ENCODE results near the gene TBPL1.
"Not testable (repeated sequence)": the region's sequence is repeated elsewhere in the genome, so short reads cannot be mapped to it uniquely, and the experiment has no call there.

The TBPL1 gene

DNA sequence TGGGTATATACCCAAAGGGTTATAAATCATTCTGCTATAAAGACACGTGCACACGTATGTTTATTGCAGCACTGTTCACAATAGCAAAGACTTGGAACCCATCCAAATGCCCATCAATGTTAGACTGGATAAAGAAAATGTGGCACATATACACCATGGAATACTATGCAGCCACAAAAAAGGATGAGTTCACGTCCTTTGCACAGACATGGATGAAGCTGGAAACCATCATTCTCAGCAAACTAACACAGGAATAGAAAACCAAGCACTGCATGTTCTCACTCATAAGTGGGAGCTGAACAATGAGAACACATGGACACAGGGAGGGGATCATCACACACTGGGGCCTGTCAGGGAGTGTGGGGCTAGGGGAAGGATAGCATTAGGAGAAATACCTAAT lies 16.7 kb upstream of the TBPL1 start:
- not testable (repeated sequence) for H3K4me3 ChIP-seq (ENCODE audit: low read length in 2 of 2); H3K36me3 ChIP-seq (ENCODE audit: control insufficient read depth in 2 of 2, insufficient read depth in 2 of 2, low read length in 2 of 2); H3K9me3 ChIP-seq (ENCODE audit: control insufficient read depth in 2 of 2, low read length in 2 of 2); H3K9ac ChIP-seq (ENCODE audit: low read length in 2 of 2); H3K4me1 ChIP-seq (ENCODE audit: control insufficient read depth, insufficient read depth, low read length); H3K27ac ChIP-seq (ENCODE audit: low read length); H3K27me3 ChIP-seq (ENCODE audit: control insufficient read depth in 1 of 2, insufficient read depth in 2 of 2, low read length in 2 of 2)

DNA sequence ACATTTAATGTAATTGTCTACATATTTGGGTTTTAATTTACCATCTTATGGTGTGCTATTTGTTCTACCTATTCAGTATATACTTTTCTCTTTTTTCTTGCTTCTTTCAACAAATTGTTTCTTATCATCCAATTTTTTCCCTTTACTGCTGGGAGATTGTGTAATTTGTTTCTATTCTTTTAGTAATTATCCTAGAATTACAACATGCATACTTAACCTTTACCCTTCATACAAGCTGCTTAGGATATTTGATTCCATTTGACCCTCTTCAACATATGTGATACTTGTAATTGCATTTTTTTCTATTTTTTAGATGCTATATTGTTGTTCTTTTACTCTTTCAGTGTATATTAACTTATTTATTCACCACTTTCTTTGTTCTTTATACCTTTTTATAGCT lies 15.1 kb upstream of the TBPL1 start:
- Histone ChIP-seq H3K27ac (ENCODE audit: low read length) (no peak overlapping the region), H3K27me3 (ENCODE audit: control insufficient read depth in 1 of 2, insufficient read depth in 2 of 2, low read length in 2 of 2) (no peaks in the 10 kb centered on the region), H3K4me1 (ENCODE audit: control insufficient read depth, insufficient read depth, low read length) (no peaks in the 10 kb centered on the region), H3K4me3 (ENCODE audit: low read length in 2 of 2) (no peak overlapping the region), H3K9ac (ENCODE audit: low read length in 2 of 2) (no peak overlapping the region), H3K36me3 (ENCODE audit: control insufficient read depth in 2 of 2, insufficient read depth in 2 of 2, low read length in 2 of 2) (no peaks in the 10 kb centered on the region), H3K9me3 (ENCODE audit: control insufficient read depth in 2 of 2, low read length in 2 of 2) (no peaks in the 10 kb centered on the region)

DNA sequence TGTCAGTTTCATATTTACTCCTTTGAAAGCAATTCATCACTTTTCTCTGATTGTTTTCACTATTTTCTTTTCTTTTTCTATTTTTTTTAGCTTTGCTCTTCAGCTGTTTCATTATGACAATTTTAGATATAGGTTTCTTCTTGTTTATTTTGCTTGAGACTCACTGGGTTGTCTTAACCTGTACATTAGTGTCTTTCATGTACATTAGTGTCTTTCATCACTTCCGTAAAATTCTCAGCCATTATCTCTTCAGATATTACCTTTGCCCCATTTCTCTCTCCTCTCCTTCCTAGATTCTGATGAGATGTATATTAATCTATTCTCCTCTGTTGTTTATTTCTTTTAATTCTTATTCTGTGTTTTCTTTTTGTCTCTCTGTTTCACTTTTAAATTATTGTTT lies 14.5 kb upstream of the TBPL1 start:
- Histone ChIP-seq H3K9ac (ENCODE audit: low read length in 2 of 2) (no peak overlapping the region), H3K27ac (ENCODE audit: low read length) (no peak overlapping the region), H3K27me3 (ENCODE audit: control insufficient read depth in 1 of 2, insufficient read depth in 2 of 2, low read length in 2 of 2) (no peaks in the 10 kb centered on the region), H3K9me3 (ENCODE audit: control insufficient read depth in 2 of 2, low read length in 2 of 2) (no peaks in the 10 kb centered on the region), H3K36me3 (ENCODE audit: control insufficient read depth in 2 of 2, insufficient read depth in 2 of 2, low read length in 2 of 2) (no peaks in the 10 kb centered on the region), H3K4me1 (ENCODE audit: control insufficient read depth, insufficient read depth, low read length) (no peaks in the 10 kb centered on the region), H3K4me3 (ENCODE audit: low read length in 2 of 2) (no peak overlapping the region)

DNA sequence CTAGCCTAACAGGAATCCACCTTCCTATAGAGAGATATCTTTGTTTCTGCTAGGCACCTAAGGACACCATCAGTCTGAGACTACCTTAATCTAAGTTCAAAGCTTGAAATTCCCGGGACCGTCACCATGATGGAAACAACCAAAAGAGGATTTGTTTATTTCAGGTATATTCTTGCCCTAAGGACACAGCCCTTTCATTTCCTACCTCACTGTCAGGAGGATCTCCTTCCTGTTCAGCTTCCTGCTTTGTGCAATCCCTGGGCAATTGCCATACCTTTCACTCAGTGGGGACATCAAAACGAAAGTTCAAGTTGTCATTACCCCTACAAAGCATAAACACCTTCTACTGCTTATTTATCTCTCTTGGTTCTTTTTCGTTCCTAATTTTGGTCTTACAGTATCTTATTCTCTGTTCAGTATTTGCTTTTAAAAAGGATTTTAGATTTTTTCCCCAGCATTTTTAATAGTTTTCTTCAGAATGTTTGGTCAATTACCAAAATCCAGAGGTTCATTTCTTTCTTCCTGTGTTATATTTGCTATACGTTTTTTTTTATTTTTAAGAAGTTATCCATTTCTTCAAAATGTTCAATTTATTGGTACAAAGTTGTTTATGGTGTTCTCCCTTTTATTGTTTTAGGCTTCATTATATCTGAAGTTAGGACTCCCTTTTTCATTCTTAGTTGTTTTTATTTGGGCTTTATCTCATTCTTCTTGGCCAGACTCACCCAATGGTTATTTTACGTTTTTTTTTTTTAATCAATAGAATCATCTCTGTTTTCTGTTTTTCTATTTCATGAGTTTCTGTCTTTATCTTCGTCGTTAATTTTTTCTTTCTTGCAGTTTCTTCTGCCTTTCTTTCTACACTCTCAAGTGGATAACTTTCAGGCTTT lies 13.0 kb upstream of the TBPL1 start:
- Histone ChIP-seq H3K9ac (ENCODE audit: low read length in 2 of 2) (no peak overlapping the region), H3K36me3 (ENCODE audit: control insufficient read depth in 2 of 2, insufficient read depth in 2 of 2, low read length in 2 of 2) (no peaks in the 10 kb centered on the region), H3K27ac (ENCODE audit: low read length) (no peak overlapping the region), H3K4me1 (ENCODE audit: control insufficient read depth, insufficient read depth, low read length) (no peaks in the 10 kb centered on the region), H3K9me3 (ENCODE audit: control insufficient read depth in 2 of 2, low read length in 2 of 2) (no peaks in the 10 kb centered on the region), H3K4me3 (ENCODE audit: low read length in 2 of 2) (no peak overlapping the region), H3K27me3 (ENCODE audit: control insufficient read depth in 1 of 2, insufficient read depth in 2 of 2, low read length in 2 of 2) (no peaks in the 10 kb centered on the region)

DNA sequence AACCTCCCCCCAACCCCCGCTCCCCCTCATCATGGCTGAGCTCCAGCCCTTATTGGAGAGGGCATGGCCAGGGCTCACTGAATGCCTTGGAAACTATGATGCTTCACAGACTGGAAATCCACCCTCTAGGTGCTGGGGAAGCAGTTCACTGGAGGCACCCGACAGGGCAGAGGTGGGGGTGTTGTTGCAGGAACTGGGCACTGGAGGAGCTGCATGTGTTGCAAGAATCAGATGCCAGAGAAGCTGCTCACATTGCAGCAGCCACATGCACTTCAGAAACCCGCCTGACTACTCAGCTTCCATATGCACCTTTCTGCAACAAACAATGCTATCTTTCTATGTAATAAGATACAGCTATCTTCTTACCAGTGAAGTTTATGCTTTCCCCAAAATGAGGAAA lies 7.9 kb upstream of the TBPL1 start:
- Histone ChIP-seq H3K9ac (ENCODE audit: low read length in 2 of 2) (no peak overlapping the region), H3K27me3 (ENCODE audit: control insufficient read depth in 1 of 2, insufficient read depth in 2 of 2, low read length in 2 of 2) (no peaks in the 10 kb centered on the region), H3K9me3 (ENCODE audit: control insufficient read depth in 2 of 2, low read length in 2 of 2) (no peaks in the 10 kb centered on the region), H3K4me1 (ENCODE audit: control insufficient read depth, insufficient read depth, low read length) (no peaks in the 10 kb centered on the region), H3K36me3 (ENCODE audit: control insufficient read depth in 2 of 2, insufficient read depth in 2 of 2, low read length in 2 of 2) (no peaks in the 10 kb centered on the region), H3K27ac (ENCODE audit: low read length) (no peak overlapping the region), H3K4me3 (ENCODE audit: low read length in 2 of 2) (no peak overlapping the region)

DNA sequence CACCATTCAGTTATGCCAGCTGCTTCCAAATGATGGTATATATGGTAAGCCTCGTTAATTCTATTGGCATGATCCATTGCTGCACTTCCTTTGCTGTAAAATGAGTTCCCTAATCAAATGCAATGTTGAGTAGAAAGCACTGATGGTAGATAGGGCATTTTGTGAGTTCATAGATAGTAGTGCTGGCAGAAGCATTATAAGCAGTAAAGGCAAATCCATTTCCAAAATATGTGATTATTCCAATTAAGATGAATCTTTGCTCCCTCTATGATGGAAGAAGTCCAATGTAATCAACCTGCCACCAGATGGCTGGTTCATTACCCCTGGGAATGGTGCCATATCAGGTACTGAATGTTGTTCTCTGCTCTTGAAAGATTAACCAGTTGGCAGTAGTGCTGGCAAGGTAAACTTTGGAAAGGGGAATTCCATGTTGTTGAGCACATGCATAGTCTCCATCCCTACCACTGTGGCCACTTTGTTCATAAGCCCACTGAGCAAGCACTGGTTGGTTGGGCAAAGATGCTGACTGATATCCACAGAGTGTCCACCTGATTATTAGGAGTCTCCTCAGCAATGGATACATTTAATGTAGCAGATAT lies 5.6 kb upstream of the TBPL1 start:
- H3K27me3 ChIP-seq (ENCODE audit: control insufficient read depth in 1 of 2, insufficient read depth in 2 of 2, low read length in 2 of 2): no peaks in the 10 kb centered on the region
- H3K27ac ChIP-seq (ENCODE audit: low read length): no peak overlapping the region
- no peak overlapping the region for H3K9ac ChIP-seq (ENCODE audit: low read length in 2 of 2)
- no peak overlapping the region for H3K4me3 ChIP-seq (ENCODE audit: low read length in 2 of 2)
- no peaks in the 10 kb centered on the region for H3K9me3 ChIP-seq (ENCODE audit: control insufficient read depth in 2 of 2, low read length in 2 of 2)
- H3K36me3 ChIP-seq (ENCODE audit: control insufficient read depth in 2 of 2, insufficient read depth in 2 of 2, low read length in 2 of 2): no peaks in the 10 kb centered on the region
- peaks cover 4% of the 10 kb centered on the region for H3K4me1 ChIP-seq (ENCODE audit: control insufficient read depth, insufficient read depth, low read length)

DNA sequence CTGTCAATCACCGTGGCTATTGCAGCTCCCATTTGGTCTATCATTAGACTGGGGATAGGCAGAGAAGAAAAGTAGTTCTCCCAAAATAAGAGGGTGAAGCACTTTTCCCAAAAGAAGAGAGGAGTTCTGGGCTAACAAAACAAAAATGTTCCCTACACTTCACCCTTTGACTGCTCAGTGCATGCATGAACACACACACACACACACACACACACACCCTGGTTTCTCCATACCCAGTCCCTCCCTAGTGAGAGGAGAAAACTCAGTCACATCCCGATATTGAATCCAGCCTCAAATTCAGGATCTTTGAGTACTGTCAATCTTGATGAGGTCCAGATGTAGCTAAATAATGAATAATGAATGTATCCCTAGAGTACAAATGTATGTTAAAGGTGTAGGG lies 4.6 kb upstream of the TBPL1 start:
- no peak overlapping the region for H3K9ac ChIP-seq (ENCODE audit: low read length in 2 of 2)
- no peaks in the 10 kb centered on the region for H3K36me3 ChIP-seq (ENCODE audit: control insufficient read depth in 2 of 2, insufficient read depth in 2 of 2, low read length in 2 of 2)
- H3K4me1 ChIP-seq (ENCODE audit: control insufficient read depth, insufficient read depth, low read length): peaks cover 4% of the 10 kb centered on the region
- no peak overlapping the region for H3K27ac ChIP-seq (ENCODE audit: low read length)
- no peak overlapping the region for H3K4me3 ChIP-seq (ENCODE audit: low read length in 2 of 2)
- H3K9me3 ChIP-seq (ENCODE audit: control insufficient read depth in 2 of 2, low read length in 2 of 2): no peaks in the 10 kb centered on the region
- H3K27me3 ChIP-seq (ENCODE audit: control insufficient read depth in 1 of 2, insufficient read depth in 2 of 2, low read length in 2 of 2): no peaks in the 10 kb centered on the region

DNA sequence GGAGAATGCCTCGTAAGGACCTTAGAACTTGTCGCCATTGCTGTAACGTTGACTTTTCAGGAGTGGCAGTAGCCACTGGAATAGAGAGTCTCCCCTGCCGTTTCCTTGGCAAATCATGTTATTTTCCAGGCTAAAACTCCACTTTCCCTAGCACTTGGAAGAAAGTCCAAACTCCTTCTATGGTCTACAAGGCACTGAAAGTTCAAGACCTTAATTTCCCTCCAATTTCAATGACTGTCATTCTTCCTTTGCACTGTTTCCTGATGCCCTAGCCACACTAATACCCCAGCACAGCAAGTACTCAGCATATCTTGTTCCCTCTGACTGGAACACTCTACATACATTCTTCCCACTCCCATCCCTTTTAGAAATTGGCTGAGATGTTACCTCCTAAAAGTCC lies 1.8 kb upstream of the TBPL1 start:
- H3K4me3 ChIP-seq (ENCODE audit: low read length in 2 of 2): peak overlapping the region; percentile 82 to 98
- H3K27ac ChIP-seq (ENCODE audit: low read length): peak overlapping the region; percentile 84
- H3K9ac ChIP-seq (ENCODE audit: low read length in 2 of 2): peak overlapping the region; percentile 82 to 92
- no peaks in the 10 kb centered on the region for H3K9me3 ChIP-seq (ENCODE audit: control insufficient read depth in 2 of 2, low read length in 2 of 2)
- H3K36me3 ChIP-seq (ENCODE audit: control insufficient read depth in 2 of 2, insufficient read depth in 2 of 2, low read length in 2 of 2): no peaks in the 10 kb centered on the region
- H3K4me1 ChIP-seq (ENCODE audit: control insufficient read depth, insufficient read depth, low read length): peaks cover 10% of the 10 kb centered on the region
- no peaks in the 10 kb centered on the region for H3K27me3 ChIP-seq (ENCODE audit: control insufficient read depth in 1 of 2, insufficient read depth in 2 of 2, low read length in 2 of 2)

DNA sequence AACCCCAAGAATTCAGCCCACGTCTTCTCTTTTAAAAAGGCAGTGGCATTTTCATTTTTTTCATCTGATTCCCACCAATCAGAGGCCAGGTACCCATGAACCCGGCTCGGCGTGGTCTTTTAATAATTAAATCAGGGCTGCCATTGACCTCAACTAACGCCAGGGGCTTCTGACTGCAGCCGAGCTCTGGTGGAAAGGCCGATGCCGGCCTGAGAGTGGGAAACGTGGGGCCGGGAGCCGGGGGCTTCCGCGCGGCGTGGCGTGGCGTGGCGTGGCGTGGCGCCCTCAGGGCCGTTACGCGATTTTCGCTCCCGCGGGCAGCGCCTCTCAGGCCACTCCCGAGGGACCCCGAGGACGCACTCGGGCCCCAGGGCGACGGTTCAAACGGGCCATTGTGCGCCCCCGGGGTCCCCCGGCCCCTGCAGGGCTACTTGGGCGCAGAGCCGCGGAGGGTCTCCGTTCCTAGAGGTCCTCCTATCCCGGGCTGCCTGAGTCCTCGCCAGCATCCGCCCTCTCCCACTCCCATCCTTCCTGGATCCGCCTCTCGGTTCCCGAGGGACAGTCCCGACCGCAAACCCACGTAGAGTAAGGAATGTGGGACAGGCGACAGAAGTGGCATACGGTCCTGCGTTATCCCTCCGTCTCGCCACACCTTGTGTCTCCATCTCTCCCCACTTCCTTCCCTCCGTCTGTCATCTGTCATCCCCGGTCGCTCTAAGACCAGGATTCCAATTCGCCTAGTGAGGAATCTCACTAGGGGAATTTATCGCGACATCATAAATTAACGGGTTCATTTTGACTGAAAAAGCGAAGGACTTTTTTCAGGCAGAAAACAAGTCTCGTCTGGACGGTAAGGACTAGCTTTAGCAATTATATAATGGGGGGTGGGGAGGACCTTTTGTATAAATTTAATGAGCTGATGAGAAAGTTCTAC lies 876 bp upstream of the TBPL1 start:
- Histone ChIP-seq H3K36me3 (ENCODE audit: control insufficient read depth in 2 of 2, insufficient read depth in 2 of 2, low read length in 2 of 2) (no peaks in the 10 kb centered on the region), H3K4me3 (ENCODE audit: low read length in 2 of 2) (peak overlapping the region; percentile 82 to 98), H3K4me1 (ENCODE audit: control insufficient read depth, insufficient read depth, low read length) (peaks cover 10% of the 10 kb centered on the region), H3K9ac (ENCODE audit: low read length in 2 of 2) (peak overlapping the region; percentile 82 to 92), H3K9me3 (ENCODE audit: control insufficient read depth in 2 of 2, low read length in 2 of 2) (no peaks in the 10 kb centered on the region), H3K27ac (ENCODE audit: low read length) (peak overlapping the region; percentile 84), H3K27me3 (ENCODE audit: control insufficient read depth in 1 of 2, insufficient read depth in 2 of 2, low read length in 2 of 2) (no peaks in the 10 kb centered on the region)

DNA sequence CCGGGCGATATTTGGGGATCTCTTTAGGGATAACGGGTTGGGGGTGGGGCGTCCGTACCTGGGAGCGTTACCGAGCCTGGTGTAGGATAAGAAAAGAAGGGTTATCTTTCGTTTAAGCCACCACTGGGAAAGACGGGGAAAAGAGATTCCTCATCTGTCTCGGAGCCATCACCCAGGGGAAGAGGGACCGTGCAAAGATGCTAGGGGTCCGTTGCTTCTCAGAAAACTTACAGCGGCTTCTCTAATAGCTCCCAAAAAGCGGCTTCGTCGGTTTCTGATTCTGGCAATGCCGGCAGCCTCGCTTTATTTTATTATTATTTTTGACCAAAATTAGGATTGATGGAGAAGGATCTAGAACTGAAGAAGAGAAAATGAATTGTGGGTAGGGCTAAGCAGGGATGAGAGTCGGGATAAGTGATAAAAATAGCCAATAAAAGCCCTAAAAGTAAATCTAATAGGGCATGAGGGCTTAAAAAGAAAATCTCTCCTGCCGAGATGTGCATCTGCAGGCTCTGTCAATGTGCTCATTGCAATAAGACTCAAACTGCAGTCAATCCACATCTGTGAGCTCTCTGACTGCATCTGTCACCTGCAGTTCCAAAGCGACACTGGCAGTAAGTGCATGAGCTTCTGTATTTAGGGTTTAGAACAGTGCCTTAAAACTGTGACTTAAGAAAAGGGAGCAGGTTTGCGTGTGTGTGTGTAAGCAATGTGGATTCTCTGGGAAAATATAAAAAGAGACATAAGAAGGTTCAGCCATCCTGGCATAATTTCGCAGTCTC lies 801 bp downstream of the TBPL1 start:
- Histone ChIP-seq H3K27ac (ENCODE audit: low read length) (peak overlapping the region; percentile 84), H3K27me3 (ENCODE audit: control insufficient read depth in 1 of 2, insufficient read depth in 2 of 2, low read length in 2 of 2) (no peaks in the 10 kb centered on the region), H3K36me3 (ENCODE audit: control insufficient read depth in 2 of 2, insufficient read depth in 2 of 2, low read length in 2 of 2) (no peaks in the 10 kb centered on the region), H3K4me1 (ENCODE audit: control insufficient read depth, insufficient read depth, low read length) (peaks cover 10% of the 10 kb centered on the region), H3K9ac (ENCODE audit: low read length in 2 of 2) (peak overlapping the region; percentile 75 to 82), H3K4me3 (ENCODE audit: low read length in 2 of 2) (peak overlapping the region; percentile 82 to 98), H3K9me3 (ENCODE audit: control insufficient read depth in 2 of 2, low read length in 2 of 2) (no peaks in the 10 kb centered on the region)
